ENCODE measurements around the gene NTM. TPM values are rescaled to one million over a fixed set of nuclear protein-coding genes. Genes with fewer than 3 reads are reported as not detected.

Gene NTM
- total RNA-seq, 1 donor from 2014 or later = 10.3 TPM

DNA sequence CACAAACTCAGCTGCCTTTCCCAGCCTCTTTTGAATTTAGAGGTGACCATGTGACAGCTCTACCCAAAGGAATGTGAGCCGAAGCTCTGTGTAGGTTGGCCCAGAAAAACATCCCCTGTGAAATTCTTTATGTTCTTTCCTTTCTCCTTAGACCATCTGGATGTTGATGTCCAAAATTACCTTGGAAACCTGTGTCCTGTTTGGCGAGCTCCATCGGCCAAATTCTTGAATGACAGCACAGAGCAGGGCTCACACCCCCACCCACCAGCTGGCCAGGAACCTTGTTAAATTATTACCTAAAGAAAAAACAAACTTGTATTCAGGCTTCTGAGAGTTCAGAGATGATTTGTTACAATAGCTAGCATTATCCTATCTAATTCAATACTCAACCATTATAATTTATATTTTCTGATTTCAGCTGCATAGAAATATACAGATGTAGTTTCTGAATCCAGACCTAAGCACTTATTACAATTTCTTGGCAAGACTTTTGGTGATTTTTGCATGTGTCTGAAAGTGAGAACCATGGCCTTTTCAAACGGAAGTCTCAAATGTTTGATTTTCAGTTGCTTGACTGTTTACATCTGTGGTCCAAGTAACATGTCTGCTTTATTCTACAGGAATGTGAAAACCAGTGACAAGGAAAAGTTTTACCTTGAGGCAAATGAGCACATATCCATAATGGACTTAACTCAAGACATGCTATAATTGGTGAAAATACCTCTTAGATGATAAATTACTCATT, 554.2 kb downstream of the NTM start:
- DNase-seq (ENCODE audit: extremely low read depth, low read depth, low spot score) = no peak

- no peak for DNase-seq (ENCODE audit: extremely low read depth, low read depth, low spot score)
These were observed 555.4 kb downstream of the NTM start for GRCh38 chr11:131925829-131926228.

DNA sequence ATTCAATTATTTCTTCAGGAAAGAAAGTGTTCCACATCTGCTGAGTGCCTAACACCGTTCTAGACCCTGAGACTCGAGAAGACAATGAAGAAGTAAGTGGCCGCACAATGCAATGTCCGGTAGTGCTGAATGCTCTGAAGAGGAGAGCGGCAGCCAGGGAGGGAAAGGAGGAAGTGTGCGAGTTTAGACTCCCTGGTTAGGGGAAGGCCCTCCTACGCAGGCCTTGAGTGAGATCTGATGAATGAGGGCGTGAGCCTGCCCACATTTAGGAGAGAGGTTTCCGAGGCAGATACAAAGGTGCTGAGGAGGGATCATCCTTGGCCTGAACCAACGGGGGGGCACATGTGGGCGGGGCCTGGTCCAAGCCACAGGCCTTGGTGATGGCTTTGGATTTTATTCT, 558.6 kb downstream of the NTM start:
- no peak for DNase-seq (ENCODE audit: extremely low read depth, low read depth, low spot score)

- DNase-seq (ENCODE audit: extremely low read depth, low read depth, low spot score) = no peak
These were observed 562.3 kb downstream of the NTM start for GRCh38 chr11:131932584-131933325.

DNA sequence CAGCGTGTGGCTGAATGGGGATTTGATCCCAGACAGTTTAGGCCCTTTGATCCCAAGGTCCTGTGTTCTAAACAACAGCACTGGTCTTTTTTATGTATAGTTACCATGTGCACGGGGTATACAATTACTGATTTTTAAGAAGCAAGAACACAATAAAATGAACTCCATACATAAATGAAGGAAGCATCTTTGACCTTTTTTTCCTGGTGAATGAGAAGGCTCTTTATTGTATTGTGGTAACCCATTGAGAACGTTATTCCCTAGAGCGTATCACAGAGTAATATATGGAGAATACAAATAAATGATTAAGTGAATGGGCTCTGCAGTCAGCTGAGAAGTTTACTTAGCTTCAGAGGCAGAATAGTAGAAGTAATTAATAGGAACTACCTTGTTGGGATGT, 563.6 kb downstream of the NTM start:
- no peak for DNase-seq (ENCODE audit: extremely low read depth, low read depth, low spot score)

GRCh38 chr11:131938351-131938751, 567.9 kb downstream of the NTM start:
- DNase-seq (ENCODE audit: extremely low read depth, low read depth, low spot score) = no peak

DNA sequence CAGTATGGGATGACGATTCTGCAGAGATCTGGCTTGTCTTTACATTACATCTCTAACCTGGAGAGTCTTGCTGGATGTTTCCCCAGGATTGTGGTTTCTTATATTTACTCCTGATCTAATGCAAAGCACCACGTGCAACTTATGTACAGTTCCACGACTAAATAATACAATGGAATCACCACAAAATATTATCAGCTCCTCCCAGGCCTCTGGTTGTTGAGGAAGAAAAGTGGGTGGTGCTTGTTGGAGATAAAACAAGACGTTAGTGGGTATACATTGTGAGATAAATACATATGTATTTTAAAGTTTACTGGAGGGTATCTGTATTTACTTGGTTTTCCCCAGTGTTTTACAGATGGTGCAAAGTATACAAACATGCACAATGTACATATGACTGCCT, 569.7 kb downstream of the NTM start:
- DNase-seq (ENCODE audit: extremely low read depth, low read depth, low spot score) = no peak

GRCh38 chr11:131942878-131943277, 572.5 kb downstream of the NTM start:
- no peak for DNase-seq (ENCODE audit: extremely low read depth, low read depth, low spot score)

GRCh38 chr11:131943295-131943694, 572.9 kb downstream of the NTM start:
- no peak for DNase-seq (ENCODE audit: extremely low read depth, low read depth, low spot score)

DNA sequence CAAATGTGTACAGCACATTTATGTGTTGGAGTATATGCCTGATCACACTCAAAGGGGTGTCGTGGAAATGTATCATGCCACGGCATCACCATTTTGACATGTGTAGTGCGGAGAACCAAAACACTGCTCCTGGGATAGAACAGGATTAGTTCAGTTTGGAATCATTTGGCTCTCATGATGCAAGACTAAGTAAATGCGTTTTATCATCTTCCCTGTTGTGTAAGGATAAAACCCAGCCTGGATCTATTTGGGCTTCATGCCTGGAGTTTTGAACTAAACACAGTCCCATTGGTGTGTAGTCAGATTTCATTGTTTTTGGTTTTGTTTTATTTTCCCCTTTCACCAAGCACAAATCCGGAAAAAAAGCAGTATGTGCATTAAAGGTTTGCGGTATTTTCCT, 574.3 kb downstream of the NTM start:
- DNase-seq (ENCODE audit: extremely low read depth, low read depth, low spot score) = no peak

DNA sequence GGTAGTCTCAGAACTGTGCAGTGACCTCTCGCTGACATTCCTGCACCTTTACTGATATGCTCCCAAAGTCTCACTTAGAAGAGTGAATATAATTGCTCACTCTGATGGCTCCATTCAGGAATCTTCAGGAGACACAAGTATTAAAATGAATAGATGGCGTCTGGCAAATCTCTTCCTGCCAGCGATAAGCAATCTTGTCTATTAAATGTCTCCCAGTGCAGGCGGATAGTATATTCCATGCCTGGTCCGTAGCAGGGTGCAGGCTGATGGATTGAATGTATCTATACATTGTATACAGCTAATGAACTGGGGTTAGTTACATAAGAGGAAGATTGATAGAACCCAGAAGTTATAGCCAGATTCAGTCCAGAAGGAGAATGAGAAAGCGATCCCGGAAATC, 575.3 kb downstream of the NTM start:
- no peak for DNase-seq (ENCODE audit: extremely low read depth, low read depth, low spot score)

DNA sequence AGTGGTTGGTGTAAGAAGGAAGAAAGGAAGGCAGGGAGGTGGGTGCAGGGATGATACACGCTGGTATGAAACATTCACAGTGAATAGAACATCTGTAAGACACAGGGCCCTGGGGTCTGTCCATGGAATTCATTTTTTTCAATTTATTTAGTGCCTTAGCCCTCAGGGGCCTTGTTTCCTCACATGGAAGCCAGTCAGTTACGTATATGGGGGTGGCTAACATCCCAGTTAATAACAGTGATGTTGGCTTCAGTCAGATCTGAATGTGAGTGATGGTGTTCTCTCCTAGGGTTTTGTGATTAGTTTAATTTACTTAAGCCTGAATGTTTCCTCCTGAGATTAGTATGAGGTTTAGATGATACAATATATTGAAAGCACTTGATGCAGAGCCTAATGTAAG, 577.1 kb downstream of the NTM start:
- no peak for DNase-seq (ENCODE audit: extremely low read depth, low read depth, low spot score)

- DNase-seq (ENCODE audit: extremely low read depth, low read depth, low spot score) = no peak
These were observed 580.7 kb downstream of the NTM start for GRCh38 chr11:131951121-131951520.

DNA sequence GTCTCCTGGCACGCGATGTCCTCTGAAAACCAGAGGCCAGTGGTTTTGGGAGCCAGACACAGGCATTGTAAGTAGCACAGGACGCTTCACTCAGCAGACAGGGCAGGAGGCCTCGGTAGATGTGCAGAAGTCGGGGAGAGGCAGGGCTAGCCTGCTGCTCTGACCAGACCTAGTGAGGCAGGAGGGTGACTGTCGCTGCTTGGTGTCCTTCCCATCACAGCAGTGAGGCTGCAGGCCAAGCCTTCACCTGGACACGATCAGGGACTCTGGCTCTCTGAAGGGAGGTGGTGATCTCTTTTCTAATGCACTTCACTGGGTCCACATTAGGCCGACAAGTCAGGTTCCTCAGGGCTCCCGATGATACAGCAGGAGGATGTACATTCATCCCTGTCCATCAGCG, 583.7 kb downstream of the NTM start:
- DNase-seq (ENCODE audit: extremely low read depth, low read depth, low spot score) = no peak

GRCh38 chr11:131955904-131956303, 585.5 kb downstream of the NTM start:
- DNase-seq (ENCODE audit: extremely low read depth, low read depth, low spot score) = no peak

- DNase-seq (ENCODE audit: extremely low read depth, low read depth, low spot score) = no peak
These were observed 586.8 kb downstream of the NTM start for GRCh38 chr11:131957201-131957600.

GRCh38 chr11:131957875-131958274, 587.5 kb downstream of the NTM start:
- no peak for DNase-seq (ENCODE audit: extremely low read depth, low read depth, low spot score)

- DNase-seq (ENCODE audit: extremely low read depth, low read depth, low spot score) = no peak
These were observed 592.4 kb downstream of the NTM start for GRCh38 chr11:131962818-131963217.

GRCh38 chr11:131964698-131965483, 594.5 kb downstream of the NTM start:
- no peak for DNase-seq (ENCODE audit: extremely low read depth, low read depth, low spot score)

DNA sequence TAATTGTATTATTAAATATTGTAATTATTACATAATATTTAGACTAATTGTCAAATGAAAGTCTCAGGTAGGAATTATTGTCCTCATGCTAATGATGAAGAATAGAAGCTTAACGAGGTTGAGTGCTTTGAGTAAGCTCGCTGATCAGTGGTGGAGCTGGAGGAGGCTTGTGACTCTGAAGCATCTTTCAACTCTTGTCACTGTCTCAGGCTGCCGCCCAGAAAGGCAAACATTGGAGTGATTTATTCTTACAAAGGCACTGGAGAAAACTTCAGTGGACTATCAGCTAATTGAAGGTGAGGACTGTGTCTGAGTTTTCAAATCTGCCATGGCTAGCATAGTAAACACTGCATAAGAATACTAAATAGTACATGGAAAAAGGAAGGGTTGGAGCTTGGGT, 595.1 kb downstream of the NTM start:
- DNase-seq (ENCODE audit: extremely low read depth, low read depth, low spot score) = no peak

- DNase-seq (ENCODE audit: extremely low read depth, low read depth, low spot score) = no peak
These were observed 596.3 kb downstream of the NTM start for GRCh38 chr11:131966667-131967066.

DNA sequence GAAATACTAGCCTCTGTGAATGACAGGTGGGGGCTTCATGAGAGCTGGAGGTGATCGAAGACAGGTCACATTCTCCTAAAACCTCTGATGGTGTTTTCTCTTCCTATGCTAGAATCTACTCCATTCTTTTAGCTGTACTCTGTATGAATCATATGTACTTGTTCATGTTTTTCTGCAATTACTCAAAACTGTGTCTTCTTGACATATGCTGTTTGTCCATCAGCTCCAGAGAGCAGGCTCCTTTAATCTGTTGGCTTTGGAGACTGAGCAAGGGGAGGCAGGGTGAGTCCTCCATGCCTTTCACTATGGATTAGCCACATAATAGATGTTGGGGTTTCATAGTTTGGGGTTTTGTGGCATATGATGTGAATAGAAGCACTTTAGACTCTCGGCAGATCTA, 598.8 kb downstream of the NTM start:
- DNase-seq (ENCODE audit: extremely low read depth, low read depth, low spot score) = no peak
